MG63 (cell line): ENCODE measurements around the gene ST7. TPM values are rescaled to one million over a fixed set of nuclear protein-coding genes. Genes with fewer than 3 reads are reported as not detected.
"Not testable (repeated sequence)": the region's sequence is repeated elsewhere in the genome, so short reads cannot be mapped to it uniquely, and the experiment has no call there.

Experiments used
- DNase-seq: peaks from one replicate; pipeline ENCODE4 v3.0.0-alpha.2; 2020
- H3K27me3 ChIP-seq: fragments of 250-450 bp; sonication (Bioruptor Pico); 2 replicates; pipeline ENCODE4 v1.5.1; 2020; ENCODE audit warnings: mild to moderate bottlenecking, moderate library complexity
- H3K36me3 ChIP-seq: fragments of 250-450 bp; sonication (Bioruptor Pico); 2 replicates; pipeline ENCODE4 v1.5.1; 2020; ENCODE audit warnings: mild to moderate bottlenecking, moderate library complexity
- H3K4me3 ChIP-seq: fragments of 250-450 bp; sonication (Bioruptor Pico); 2 replicates; pipeline ENCODE4 v1.5.1; 2020; ENCODE audit warnings: mild to moderate bottlenecking, moderate library complexity
- H3K9me3 ChIP-seq: fragments of 250-450 bp; sonication (Bioruptor Pico); 2 replicates; pipeline ENCODE4 v1.5.1; 2020; ENCODE audit warnings: mild to moderate bottlenecking, moderate library complexity
- total RNA-seq: library from RNA; depleted of rRNA; stranded (reverse); fragments of >200 nt; shearing (Covaris generic); gene quantifications from 2 replicates; pipeline ENCODE4 v1.2.3, GENCODE V29; 2014; ENCODE audit warnings: low replicate concordance

Gene ST7
- total RNA-seq, 1 experiment from 2014 or later = 14.4 TPM

- Histone ChIP-seq H3K27me3 (no peaks in the 10 kb centered on the region), H3K4me3 (no peak overlapping the region), H3K9me3 (no peaks in the 10 kb centered on the region), H3K36me3 (no peaks in the 10 kb centered on the region)
- DNase-seq = no peak
Observed at GRCh38 chr7:116940689-116941370, 12.5 kb upstream of the ST7 start.

GRCh38 chr7:116942504-116942903, 10.8 kb upstream of the ST7 start:
- DNase-seq = no peak
- Histone ChIP-seq H3K4me3 (no peak overlapping the region), H3K27me3 (no peaks in the 10 kb centered on the region), H3K9me3 (no peaks in the 10 kb centered on the region), H3K36me3 (no peaks in the 10 kb centered on the region)

- Histone ChIP-seq H3K27me3 (no peaks in the 10 kb centered on the region), H3K9me3 (no peaks in the 10 kb centered on the region), H3K36me3 (no peaks in the 10 kb centered on the region), H3K4me3 (no peak overlapping the region)
- no peak for DNase-seq
Observed at GRCh38 chr7:116948934-116949333, 4.4 kb upstream of the ST7 start.

- Histone ChIP-seq H3K36me3 (no peaks in the 10 kb centered on the region), H3K9me3 (no peaks in the 10 kb centered on the region), H3K4me3 (no peak overlapping the region), H3K27me3 (no peaks in the 10 kb centered on the region)
- no peak for DNase-seq
Observed at GRCh38 chr7:116949941-116950801, 3.1 kb upstream of the ST7 start.

- no peak for DNase-seq
- Histone ChIP-seq H3K9me3 (no peaks in the 10 kb centered on the region), H3K36me3 (no peaks in the 10 kb centered on the region), H3K4me3 (no peak overlapping the region), H3K27me3 (no peaks in the 10 kb centered on the region)
Observed at GRCh38 chr7:116950889-116951351, 2.4 kb upstream of the ST7 start.

- Histone ChIP-seq H3K9me3 (no peaks in the 10 kb centered on the region), H3K4me3 (peak overlapping the region; percentile 58)
- DNase-seq = peak; percentile 5
Observed at GRCh38 chr7:116951366-116952292, 1.7 kb upstream of the ST7 start.

GRCh38 chr7:116952635-116953371, 498 bp upstream of the ST7 start:
- no peak for DNase-seq
- H3K27me3 ChIP-seq = no peaks in the 10 kb centered on the region
- H3K36me3 ChIP-seq = no peaks in the 10 kb centered on the region
- H3K9me3 ChIP-seq = no peaks in the 10 kb centered on the region
- H3K4me3 ChIP-seq = peak overlapping the region; percentile 58

More at GRCh38 chr7:116951366-116952292, 1.7 kb upstream of the ST7 start:
- no peaks in the 10 kb centered on the region for H3K27me3 ChIP-seq
- H3K36me3 ChIP-seq = no peaks in the 10 kb centered on the region

- Histone ChIP-seq H3K9me3 (no peaks in the 10 kb centered on the region), H3K36me3 (no peaks in the 10 kb centered on the region), H3K27me3 (no peaks in the 10 kb centered on the region), H3K4me3 (peak overlapping the region; percentile 58)
- DNase-seq = peak; percentile 56
Observed at GRCh38 chr7:116953906-116954838, 871 bp downstream of the ST7 start.

GRCh38 chr7:116955340-116955739, 2.0 kb downstream of the ST7 start:
- H3K4me3 ChIP-seq = no peak overlapping the region
- H3K36me3 ChIP-seq = no peaks in the 10 kb centered on the region
- H3K9me3 ChIP-seq = no peaks in the 10 kb centered on the region
- DNase-seq = no peak
- no peaks in the 10 kb centered on the region for H3K27me3 ChIP-seq

- DNase-seq = peak; percentile 3
- Histone ChIP-seq H3K9me3 (no peaks in the 10 kb centered on the region), H3K36me3 (no peaks in the 10 kb centered on the region), H3K27me3 (no peaks in the 10 kb centered on the region), H3K4me3 (no peak overlapping the region)
Observed at GRCh38 chr7:116955801-116956476, 2.6 kb downstream of the ST7 start.

GRCh38 chr7:116956477-116956804, 3.1 kb downstream of the ST7 start:
- Histone ChIP-seq H3K4me3 (no peak overlapping the region), H3K9me3 (no peaks in the 10 kb centered on the region), H3K36me3 (no peaks in the 10 kb centered on the region), H3K27me3 (no peaks in the 10 kb centered on the region)
- no peak for DNase-seq

- Histone ChIP-seq H3K9me3 (no peaks in the 10 kb centered on the region), H3K4me3 (no peak overlapping the region), H3K27me3 (no peaks in the 10 kb centered on the region), H3K36me3 (no peaks in the 10 kb centered on the region)
- no peak for DNase-seq
Observed at GRCh38 chr7:116957874-116958273, 4.6 kb downstream of the ST7 start.

GRCh38 chr7:116961966-116962673, 8.8 kb downstream of the ST7 start:
- not testable (repeated sequence) for H3K36me3 ChIP-seq, DNase-seq, H3K9me3 ChIP-seq, H3K27me3 ChIP-seq, H3K4me3 ChIP-seq

GRCh38 chr7:116963234-116963633, 9.9 kb downstream of the ST7 start:
- H3K4me3 ChIP-seq = no peak overlapping the region
- no peak for DNase-seq
- no peaks in the 10 kb centered on the region for H3K9me3 ChIP-seq
- H3K27me3 ChIP-seq = no peaks in the 10 kb centered on the region
- H3K36me3 ChIP-seq = no peaks in the 10 kb centered on the region
